PC-9 (cell line): Measurements from ENCODE around the gene HMOX2.

Experiments
- EZH2 ChIP-seq: fragments of 200-600 bp; sonication (generic); IDR thresholded peaks from 2 replicates; pipeline ENCODE4 v1.8.0; 2017; ENCODE audit warnings: antibody characterized with exemption, low read depth
- TF ChIP-seq, protein P1 (sequence below): fragments of 200-600 bp; sonication (generic); conservative IDR thresholded peaks from 2 replicates; pipeline ENCODE4 v1.6.1; 2017; ENCODE audit warnings: mixed run types, antibody characterized with exemption, mild to moderate bottlenecking, moderate library complexity

DNA sequence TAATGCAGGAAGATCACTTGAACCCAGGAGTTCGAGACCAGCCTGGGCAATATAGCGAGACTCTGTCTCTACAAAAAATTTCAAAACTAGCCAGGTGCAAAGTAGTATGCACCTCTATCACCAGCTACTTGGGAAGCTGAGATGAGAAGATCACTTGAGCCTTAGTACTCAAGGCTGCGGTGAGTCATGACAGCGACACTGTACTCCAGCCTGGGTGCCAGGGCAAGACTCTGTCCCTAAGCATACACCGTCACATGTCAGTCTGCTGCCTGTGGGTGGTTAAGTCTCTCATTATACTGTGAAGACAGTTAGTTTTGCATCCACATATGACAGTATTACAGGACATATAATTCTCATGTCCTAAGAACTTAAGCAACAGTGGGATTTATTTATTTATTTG, 23.5 kb upstream of the HMOX2 start:
- TF ChIP-seq EZH2, result no peak
- TF ChIP-seq, protein P1, sequence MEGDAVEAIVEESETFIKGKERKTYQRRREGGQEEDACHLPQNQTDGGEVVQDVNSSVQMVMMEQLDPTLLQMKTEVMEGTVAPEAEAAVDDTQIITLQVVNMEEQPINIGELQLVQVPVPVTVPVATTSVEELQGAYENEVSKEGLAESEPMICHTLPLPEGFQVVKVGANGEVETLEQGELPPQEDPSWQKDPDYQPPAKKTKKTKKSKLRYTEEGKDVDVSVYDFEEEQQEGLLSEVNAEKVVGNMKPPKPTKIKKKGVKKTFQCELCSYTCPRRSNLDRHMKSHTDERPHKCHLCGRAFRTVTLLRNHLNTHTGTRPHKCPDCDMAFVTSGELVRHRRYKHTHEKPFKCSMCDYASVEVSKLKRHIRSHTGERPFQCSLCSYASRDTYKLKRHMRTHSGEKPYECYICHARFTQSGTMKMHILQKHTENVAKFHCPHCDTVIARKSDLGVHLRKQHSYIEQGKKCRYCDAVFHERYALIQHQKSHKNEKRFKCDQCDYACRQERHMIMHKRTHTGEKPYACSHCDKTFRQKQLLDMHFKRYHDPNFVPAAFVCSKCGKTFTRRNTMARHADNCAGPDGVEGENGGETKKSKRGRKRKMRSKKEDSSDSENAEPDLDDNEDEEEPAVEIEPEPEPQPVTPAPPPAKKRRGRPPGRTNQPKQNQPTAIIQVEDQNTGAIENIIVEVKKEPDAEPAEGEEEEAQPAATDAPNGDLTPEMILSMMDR, result no peak
